A673 (cell line): Measurements from ENCODE around the gene SPTAN1.

Source experiments
- CTCF ChIP-seq: fragments of 300-800, 200-600 bp; sonication (generic); conservative IDR thresholded peaks from 2 replicates; pipeline ENCODE4 v1.5.1; 2017; ENCODE audit warnings: low read depth, mild to moderate bottlenecking, antibody characterized with exemption, low read length, moderate library complexity, mixed read lengths
- EZH2 ChIP-seq: fragments of 200-600 bp; sonication (generic); IDR thresholded peaks from 2 replicates; pipeline ENCODE4 v1.6.1; 2017; ENCODE audit warnings: borderline replicate concordance, low read depth, mild to moderate bottlenecking, mixed read lengths, antibody characterized with exemption, low read length; ENCODE audit not compliant: poor library complexity, severe bottlenecking

- no peak for TF ChIP-seq CTCF
- no peak for TF ChIP-seq EZH2
Measured at GRCh38 chr9:128651798-128652197, 99.4 kb downstream of the SPTAN1 start.
